ENCODE measurements around the gene ADGRL3.

DNA sequence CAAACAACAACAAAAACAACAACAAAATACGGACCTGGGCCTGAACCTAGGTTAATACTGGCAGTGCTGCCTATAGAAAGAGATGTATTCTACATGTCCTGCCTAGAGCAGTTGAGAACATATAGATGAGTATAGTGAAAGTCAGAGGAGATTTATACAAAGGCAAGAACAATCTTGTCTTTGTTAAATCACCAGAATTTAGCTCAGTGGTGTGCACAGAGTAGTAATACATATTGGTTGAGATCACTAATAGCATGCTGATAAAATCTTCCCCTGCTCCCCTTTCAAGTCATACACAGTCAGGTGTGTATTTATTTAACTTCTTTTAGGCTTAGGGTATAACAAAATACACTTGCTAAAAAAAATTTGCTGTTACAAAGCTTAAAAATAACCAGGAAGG lies 247.8 kb downstream of the ADGRL3 start:
- TF ChIP-seq POLR2A (IDR thresholded peaks at IDR 0.05): no peak
- TF ChIP-seq, protein P1, sequence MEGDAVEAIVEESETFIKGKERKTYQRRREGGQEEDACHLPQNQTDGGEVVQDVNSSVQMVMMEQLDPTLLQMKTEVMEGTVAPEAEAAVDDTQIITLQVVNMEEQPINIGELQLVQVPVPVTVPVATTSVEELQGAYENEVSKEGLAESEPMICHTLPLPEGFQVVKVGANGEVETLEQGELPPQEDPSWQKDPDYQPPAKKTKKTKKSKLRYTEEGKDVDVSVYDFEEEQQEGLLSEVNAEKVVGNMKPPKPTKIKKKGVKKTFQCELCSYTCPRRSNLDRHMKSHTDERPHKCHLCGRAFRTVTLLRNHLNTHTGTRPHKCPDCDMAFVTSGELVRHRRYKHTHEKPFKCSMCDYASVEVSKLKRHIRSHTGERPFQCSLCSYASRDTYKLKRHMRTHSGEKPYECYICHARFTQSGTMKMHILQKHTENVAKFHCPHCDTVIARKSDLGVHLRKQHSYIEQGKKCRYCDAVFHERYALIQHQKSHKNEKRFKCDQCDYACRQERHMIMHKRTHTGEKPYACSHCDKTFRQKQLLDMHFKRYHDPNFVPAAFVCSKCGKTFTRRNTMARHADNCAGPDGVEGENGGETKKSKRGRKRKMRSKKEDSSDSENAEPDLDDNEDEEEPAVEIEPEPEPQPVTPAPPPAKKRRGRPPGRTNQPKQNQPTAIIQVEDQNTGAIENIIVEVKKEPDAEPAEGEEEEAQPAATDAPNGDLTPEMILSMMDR (IDR thresholded peaks at IDR 0.05): no peak

Measured in adrenal gland (tissue), 5 donors.